ENCODE results near the gene DTD1.
A peak's percentile ranks its signal among the peaks of the same experiment; 100 is the strongest.

DTD1 gene

GRCh38 chr20:18571009-18571408 lies 16.8 kb upstream of the DTD1 start:
- H4K20me1 ChIP-seq (ENCODE audit: insufficient read depth, low read length) = no peaks in the 10 kb centered on the region
- no peaks in the 10 kb centered on the region for H3F3A ChIP-seq (ENCODE audit: insufficient read depth, low read length)
- H3K9me2 ChIP-seq (ENCODE audit: low read depth, low read length) = no peaks in the 10 kb centered on the region
- no peak overlapping the region for H3K27ac ChIP-seq (ENCODE audit: low read depth, low read length, poor library complexity, severe bottlenecking)
- no peak for TF ChIP-seq EZH2 (IDR thresholded peaks at IDR 0.05; ENCODE audit: borderline replicate concordance, low read length)
- TF ChIP-seq CTCF (IDR thresholded peaks at IDR 0.05; ENCODE audit: low read length) = no peak
- peaks cover 10% of the 10 kb centered on the region for H3K79me2 ChIP-seq (ENCODE audit: insufficient read depth, low read length)
- H3K9ac ChIP-seq (ENCODE audit: low read length) = no peak overlapping the region
- peaks cover 28% of the 10 kb centered on the region for H3K36me3 ChIP-seq (ENCODE audit: insufficient read depth, low read length)
- peaks cover 14% of the 10 kb centered on the region for H3K4me1 ChIP-seq (ENCODE audit: insufficient read depth, low read length, severe bottlenecking)
- H3K4me2 ChIP-seq (ENCODE audit: low read length) = no peak overlapping the region
- H3K9me3 ChIP-seq (ENCODE audit: low read length) = no peaks in the 10 kb centered on the region
- no peaks in the 10 kb centered on the region for H3K27me3 ChIP-seq (ENCODE audit: insufficient read depth, low read length)
- no peak overlapping the region for H3K4me3 ChIP-seq (ENCODE audit: low read depth, low read length, poor library complexity, severe bottlenecking)
- no peak overlapping the region for H2AFZ ChIP-seq (ENCODE audit: low read length)

GRCh38 chr20:18571578-18571977 lies 16.3 kb upstream of the DTD1 start:
- no peaks in the 10 kb centered on the region for H3K9me2 ChIP-seq (ENCODE audit: low read depth, low read length)
- H3F3A ChIP-seq (ENCODE audit: insufficient read depth, low read length) = no peaks in the 10 kb centered on the region
- H4K20me1 ChIP-seq (ENCODE audit: insufficient read depth, low read length) = no peaks in the 10 kb centered on the region
- TF ChIP-seq CTCF (IDR thresholded peaks at IDR 0.05; ENCODE audit: low read length) = no peak
- TF ChIP-seq EZH2 (IDR thresholded peaks at IDR 0.05; ENCODE audit: borderline replicate concordance, low read length) = no peak
- no peak overlapping the region for H2AFZ ChIP-seq (ENCODE audit: low read length)
- H3K27me3 ChIP-seq (ENCODE audit: insufficient read depth, low read length) = no peaks in the 10 kb centered on the region
- no peaks in the 10 kb centered on the region for H3K9me3 ChIP-seq (ENCODE audit: low read length)
- H3K9ac ChIP-seq (ENCODE audit: low read length) = no peak overlapping the region
- H3K79me2 ChIP-seq (ENCODE audit: insufficient read depth, low read length) = peaks cover 10% of the 10 kb centered on the region
- H3K4me2 ChIP-seq (ENCODE audit: low read length) = no peak overlapping the region
- H3K27ac ChIP-seq (ENCODE audit: low read depth, low read length, poor library complexity, severe bottlenecking) = no peak overlapping the region
- peaks cover 28% of the 10 kb centered on the region for H3K36me3 ChIP-seq (ENCODE audit: insufficient read depth, low read length)
- H3K4me1 ChIP-seq (ENCODE audit: insufficient read depth, low read length, severe bottlenecking) = peaks cover 9% of the 10 kb centered on the region
- H3K4me3 ChIP-seq (ENCODE audit: low read depth, low read length, poor library complexity, severe bottlenecking) = no peak overlapping the region

- no peaks in the 10 kb centered on the region for H3K9me2 ChIP-seq (ENCODE audit: low read depth, low read length)
- H3K9me3 ChIP-seq (ENCODE audit: low read length) = no peaks in the 10 kb centered on the region
- H3F3A ChIP-seq (ENCODE audit: insufficient read depth, low read length) = no peaks in the 10 kb centered on the region
- no peaks in the 10 kb centered on the region for H3K79me2 ChIP-seq (ENCODE audit: insufficient read depth, low read length)
- H3K4me2 ChIP-seq (ENCODE audit: low read length) = no peak overlapping the region
- H3K27me3 ChIP-seq (ENCODE audit: insufficient read depth, low read length) = no peaks in the 10 kb centered on the region
- no peak overlapping the region for H3K9ac ChIP-seq (ENCODE audit: low read length)
- no peak for TF ChIP-seq CTCF (IDR thresholded peaks at IDR 0.05; ENCODE audit: low read length)
- no peak for TF ChIP-seq EZH2 (IDR thresholded peaks at IDR 0.05; ENCODE audit: borderline replicate concordance, low read length)
- peak overlapping the region; percentile 93; the same call in 1 of the 2 replicates for H2AFZ ChIP-seq (ENCODE audit: low read length)
- H3K4me1 ChIP-seq (ENCODE audit: insufficient read depth, low read length, severe bottlenecking) = peaks cover 15% of the 10 kb centered on the region
- H3K36me3 ChIP-seq (ENCODE audit: insufficient read depth, low read length) = no peaks in the 10 kb centered on the region
- H4K20me1 ChIP-seq (ENCODE audit: insufficient read depth, low read length) = no peaks in the 10 kb centered on the region
- no peak overlapping the region for H3K4me3 ChIP-seq (ENCODE audit: low read depth, low read length, poor library complexity, severe bottlenecking)
- no peak overlapping the region for H3K27ac ChIP-seq (ENCODE audit: low read depth, low read length, poor library complexity, severe bottlenecking)
Observed at GRCh38 chr20:18577942-18578341, 9.9 kb upstream of the DTD1 start.
